ENCODE measurements around the gene HHIP. TPM values are rescaled to one million over a fixed set of nuclear protein-coding genes. Genes with fewer than 3 reads are reported as not detected.

Gene HHIP
- total and polyA plus RNA-seq, 9 of the 15 experiments (the other 6 are each of a cell fraction or from before 2014, with no cell fraction given), result 0.09 TPM; not detected in 8

GRCh38 chr4:144648042-144648441 lies 2.1 kb downstream of the HHIP start:
- Histone ChIP-seq H3K36me3 (ENCODE audit: control insufficient read depth, insufficient read depth, low read length) (no peaks in the 10 kb centered on the region), H3K9ac (ENCODE audit: insufficient read depth in 1 of 2, low read depth in 2 of 2, low read length in 2 of 2) (no peak overlapping the region), H4K20me1 (replicated peaks; ENCODE audit: control insufficient read depth, insufficient read depth, low read length) (no peaks in the 10 kb centered on the region), H2AFZ (ENCODE audit: low read depth, low read length) (no peak overlapping the region), H3K4me3 (no peak overlapping the region), H3K27ac (ENCODE audit: extremely low read depth, low read depth, low read length) (no peak overlapping the region), H3K27me3 (ENCODE audit: control insufficient read depth in 2 of 2, insufficient read depth in 2 of 2, low read length in 2 of 2) (peaks cover 6 to 16% of the 10 kb centered on the region in 2 experiments; a peak in 3 of 5 replicates), H3K4me2 (ENCODE audit: insufficient read depth, low read length) (no peak overlapping the region), H3K79me2 (ENCODE audit: control insufficient read depth, insufficient read depth, low read length) (no peaks in the 10 kb centered on the region), H3K4me1 (replicated peaks in 1 of 2; ENCODE audit: control insufficient read depth in 2 of 2, insufficient read depth in 2 of 2, low read length in 2 of 2) (peaks cover 0 to 17% of the 10 kb centered on the region in 2 experiments; a peak in 2 of 5 replicates), H3K9me3 (replicated peaks; ENCODE audit: control insufficient read depth, insufficient read depth, low read depth, low read length) (no peaks in the 10 kb centered on the region), H3K9me1 (ENCODE audit: control insufficient read depth, insufficient read depth, low read length) (no peaks in the 10 kb centered on the region)
- 0% methylated on average over 2 of the region's 2 CpGs for WGBS (ENCODE audit: insufficient coverage, low coverage, missing lambda C conversion rate)
- DNase-seq (ENCODE audit: extremely low read depth in 1 of 4, low spot score in 3 of 4) (no peak), ATAC-seq (no peak), FAIRE-seq (no peak)
- no TSS peak for BruUV-seq (replicated peaks)
- in situ Hi-C loops (cut with MboI) (no loop called here), intact Hi-C loops (cut with micrococcal nuclease) (no loop called here)
- TF ChIP-seq, protein P1, sequence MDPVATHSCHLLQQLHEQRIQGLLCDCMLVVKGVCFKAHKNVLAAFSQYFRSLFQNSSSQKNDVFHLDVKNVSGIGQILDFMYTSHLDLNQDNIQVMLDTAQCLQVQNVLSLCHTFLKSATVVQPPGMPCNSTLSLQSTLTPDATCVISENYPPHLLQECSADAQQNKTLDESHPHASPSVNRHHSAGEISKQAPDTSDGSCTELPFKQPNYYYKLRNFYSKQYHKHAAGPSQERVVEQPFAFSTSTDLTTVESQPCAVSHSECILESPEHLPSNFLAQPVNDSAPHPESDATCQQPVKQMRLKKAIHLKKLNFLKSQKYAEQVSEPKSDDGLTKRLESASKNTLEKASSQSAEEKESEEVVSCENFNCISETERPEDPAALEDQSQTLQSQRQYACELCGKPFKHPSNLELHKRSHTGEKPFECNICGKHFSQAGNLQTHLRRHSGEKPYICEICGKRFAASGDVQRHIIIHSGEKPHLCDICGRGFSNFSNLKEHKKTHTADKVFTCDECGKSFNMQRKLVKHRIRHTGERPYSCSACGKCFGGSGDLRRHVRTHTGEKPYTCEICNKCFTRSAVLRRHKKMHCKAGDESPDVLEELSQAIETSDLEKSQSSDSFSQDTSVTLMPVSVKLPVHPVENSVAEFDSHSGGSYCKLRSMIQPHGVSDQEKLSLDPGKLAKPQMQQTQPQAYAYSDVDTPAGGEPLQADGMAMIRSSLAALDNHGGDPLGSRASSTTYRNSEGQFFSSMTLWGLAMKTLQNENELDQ (CRISPR knock-in tag; IDR thresholded peaks at IDR 0.05; ENCODE audit: borderline replicate concordance), result no peak
- no peak for TF ChIP-seq SLC30A9 (CRISPR knock-in tag; IDR thresholded peaks at IDR 0.05)
- TF ChIP-seq HMGN3 (IDR thresholded peaks at IDR 0.05; ENCODE audit: borderline replicate concordance, extremely low read depth, insufficient read length, low read depth, low read length), result no peak
- no peak for TF ChIP-seq ZNF311 (CRISPR knock-in tag; IDR thresholded peaks at IDR 0.05)
- no peak for TF ChIP-seq SIX5 (IDR thresholded peaks at IDR 0.05; ENCODE audit: borderline replicate concordance in 1 of 2, insufficient read depth in 1 of 2, low read depth in 1 of 2, low read length in 2 of 2)
- ChIA-PET CTCF (ENCODE audit: low intra/inter-chr PET ratio) (no interaction called here), POLR2A (interaction anchor here (0.8 kb wide), 1 partner anchor 19 kb away, joined by 3 read pairs; no protein-coding TSS in a partner anchor)
